ENCODE results near the gene EYS.
"Not testable (repeated sequence)": the region's sequence is repeated elsewhere in the genome, so short reads cannot be mapped to it uniquely, and the experiment has no call there.

The EYS gene

GRCh38 chr6:65350530-65350929 is 356.5 kb downstream of the EYS start:
- H2AK5ac ChIP-seq (ENCODE audit: low read length, severe bottlenecking): no peak overlapping the region
- H3K36me3 ChIP-seq (ENCODE audit: control insufficient read depth in 1 of 2, insufficient read depth in 2 of 2, low read depth in 1 of 2, low read length in 2 of 2): no peaks in the 10 kb centered on the region
- 64% methylated on average over 3 of the region's 4 CpGs for WGBS
- no peak overlapping the region for H2BK15ac ChIP-seq (ENCODE audit: low read depth, poor library complexity, severe bottlenecking)
- H2BK120ac ChIP-seq (ENCODE audit: low read depth, low read length): no peak overlapping the region
- no peak overlapping the region for H3K4me2 ChIP-seq (ENCODE audit: low read length, poor library complexity, severe bottlenecking)
- H3K9me3 ChIP-seq (ENCODE audit: control insufficient read depth, low read length): peaks cover 1% of the 10 kb centered on the region
- no peak overlapping the region for H3K27ac ChIP-seq (ENCODE audit: low read length, poor library complexity, severe bottlenecking)
- no peak overlapping the region for H3K18ac ChIP-seq (ENCODE audit: low read depth in 1 of 2, low read length in 2 of 2)
- H2BK5ac ChIP-seq (ENCODE audit: low read depth, low read length, poor library complexity, severe bottlenecking): no peak overlapping the region
- H3K79me1 ChIP-seq (replicated peaks; ENCODE audit: low read length, poor library complexity, severe bottlenecking): no peaks in the 10 kb centered on the region
- no peak overlapping the region for H4K8ac ChIP-seq (ENCODE audit: low read length)
- H3K4ac ChIP-seq (ENCODE audit: low read depth in 1 of 2, low read length in 2 of 2): no peak overlapping the region
- no peak for DNase-seq
- no peak overlapping the region for H3K23ac ChIP-seq (ENCODE audit: low read length in 2 of 2)
- H3K9ac ChIP-seq (ENCODE audit: low read length): no peak overlapping the region
- H3K14ac ChIP-seq (ENCODE audit: low read length in 2 of 2): no peak overlapping the region
- no peak overlapping the region for H4K91ac ChIP-seq (ENCODE audit: low read length)
- H3K27me3 ChIP-seq (ENCODE audit: control insufficient read depth in 1 of 2, insufficient read depth in 1 of 2, low read length in 2 of 2): no peaks in the 10 kb centered on the region
- no peak overlapping the region for H2BK12ac ChIP-seq (ENCODE audit: low read length in 2 of 2)
- no peak overlapping the region for H2AFZ ChIP-seq (ENCODE audit: low read depth, low read length)
- no peaks in the 10 kb centered on the region for H3K4me1 ChIP-seq (ENCODE audit: control insufficient read depth, insufficient read depth, low read depth, low read length)
- H3K4me3 ChIP-seq (ENCODE audit: insufficient read depth in 1 of 2, low read depth in 1 of 2, low read length in 2 of 2): no peak overlapping the region

GRCh38 chr6:65302655-65303054 is 404.4 kb downstream of the EYS start:
- not testable (repeated sequence) for H3K79me1 ChIP-seq (replicated peaks; ENCODE audit: low read length, poor library complexity, severe bottlenecking); H3K9me3 ChIP-seq (ENCODE audit: control insufficient read depth, low read length); H3K23ac ChIP-seq (ENCODE audit: low read length in 2 of 2); DNase-seq; H3K4me1 ChIP-seq (ENCODE audit: control insufficient read depth, insufficient read depth, low read depth, low read length); H3K27ac ChIP-seq (ENCODE audit: low read length, poor library complexity, severe bottlenecking); H4K91ac ChIP-seq (ENCODE audit: low read length); H3K9ac ChIP-seq (ENCODE audit: low read length); H2BK12ac ChIP-seq (ENCODE audit: low read length in 2 of 2); H3K4me3 ChIP-seq (ENCODE audit: insufficient read depth in 1 of 2, low read depth in 1 of 2, low read length in 2 of 2); H3K27me3 ChIP-seq (ENCODE audit: control insufficient read depth in 1 of 2, insufficient read depth in 1 of 2, low read length in 2 of 2); H2AK5ac ChIP-seq (ENCODE audit: low read length, severe bottlenecking); H3K36me3 ChIP-seq (ENCODE audit: control insufficient read depth in 1 of 2, insufficient read depth in 2 of 2, low read depth in 1 of 2, low read length in 2 of 2); H4K8ac ChIP-seq (ENCODE audit: low read length); H2AFZ ChIP-seq (ENCODE audit: low read depth, low read length); H2BK5ac ChIP-seq (ENCODE audit: low read depth, low read length, poor library complexity, severe bottlenecking); H3K18ac ChIP-seq (ENCODE audit: low read depth in 1 of 2, low read length in 2 of 2); H3K14ac ChIP-seq (ENCODE audit: low read length in 2 of 2); H3K4me2 ChIP-seq (ENCODE audit: low read length, poor library complexity, severe bottlenecking); H2BK15ac ChIP-seq (ENCODE audit: low read depth, poor library complexity, severe bottlenecking); H2BK120ac ChIP-seq (ENCODE audit: low read depth, low read length); H3K4ac ChIP-seq (ENCODE audit: low read depth in 1 of 2, low read length in 2 of 2)
- 96% methylated on average over 3 of the region's 10 CpGs for WGBS

GRCh38 chr6:65299236-65299635 is 407.8 kb downstream of the EYS start:
- Histone ChIP-seq H3K4ac (ENCODE audit: low read depth in 1 of 2, low read length in 2 of 2) (no peak overlapping the region), H2BK5ac (ENCODE audit: low read depth, low read length, poor library complexity, severe bottlenecking) (no peak overlapping the region), H3K27ac (ENCODE audit: low read length, poor library complexity, severe bottlenecking) (no peak overlapping the region), H2BK12ac (ENCODE audit: low read length in 2 of 2) (no peak overlapping the region), H2AFZ (ENCODE audit: low read depth, low read length) (no peak overlapping the region), H3K4me1 (ENCODE audit: control insufficient read depth, insufficient read depth, low read depth, low read length) (no peaks in the 10 kb centered on the region), H3K9me3 (ENCODE audit: control insufficient read depth, low read length) (no peaks in the 10 kb centered on the region), H3K79me1 (replicated peaks; ENCODE audit: low read length, poor library complexity, severe bottlenecking) (no peaks in the 10 kb centered on the region), H3K36me3 (ENCODE audit: control insufficient read depth in 1 of 2, insufficient read depth in 2 of 2, low read depth in 1 of 2, low read length in 2 of 2) (no peaks in the 10 kb centered on the region), H3K9ac (ENCODE audit: low read length) (no peak overlapping the region), H2BK15ac (ENCODE audit: low read depth, poor library complexity, severe bottlenecking) (no peak overlapping the region), H3K27me3 (ENCODE audit: control insufficient read depth in 1 of 2, insufficient read depth in 1 of 2, low read length in 2 of 2) (no peaks in the 10 kb centered on the region), H3K4me2 (ENCODE audit: low read length, poor library complexity, severe bottlenecking) (no peak overlapping the region), H3K18ac (ENCODE audit: low read depth in 1 of 2, low read length in 2 of 2) (no peak overlapping the region), H2AK5ac (ENCODE audit: low read length, severe bottlenecking) (no peak overlapping the region), H4K91ac (ENCODE audit: low read length) (no peak overlapping the region), H4K8ac (ENCODE audit: low read length) (no peak overlapping the region), H2BK120ac (ENCODE audit: low read depth, low read length) (no peak overlapping the region), H3K23ac (ENCODE audit: low read length in 2 of 2) (no peak overlapping the region), H3K14ac (ENCODE audit: low read length in 2 of 2) (no peak overlapping the region), H3K4me3 (ENCODE audit: insufficient read depth in 1 of 2, low read depth in 1 of 2, low read length in 2 of 2) (no peak overlapping the region)
- no peak for DNase-seq
- 92% methylated on average over 2 of the region's 2 CpGs for WGBS

- no peak overlapping the region for H3K4ac ChIP-seq (ENCODE audit: low read depth in 1 of 2, low read length in 2 of 2)
- DNase-seq: no peak
- H3K18ac ChIP-seq (ENCODE audit: low read depth in 1 of 2, low read length in 2 of 2): no peak overlapping the region
- no peak overlapping the region for H2AK5ac ChIP-seq (ENCODE audit: low read length, severe bottlenecking)
- H3K9ac ChIP-seq (ENCODE audit: low read length): no peak overlapping the region
- no peaks in the 10 kb centered on the region for H3K79me1 ChIP-seq (replicated peaks; ENCODE audit: low read length, poor library complexity, severe bottlenecking)
- no peak overlapping the region for H3K27ac ChIP-seq (ENCODE audit: low read length, poor library complexity, severe bottlenecking)
- no peak overlapping the region for H4K91ac ChIP-seq (ENCODE audit: low read length)
- no peaks in the 10 kb centered on the region for H3K4me1 ChIP-seq (ENCODE audit: control insufficient read depth, insufficient read depth, low read depth, low read length)
- no peaks in the 10 kb centered on the region for H3K9me3 ChIP-seq (ENCODE audit: control insufficient read depth, low read length)
- no peaks in the 10 kb centered on the region for H3K36me3 ChIP-seq (ENCODE audit: control insufficient read depth in 1 of 2, insufficient read depth in 2 of 2, low read depth in 1 of 2, low read length in 2 of 2)
- no peak overlapping the region for H2BK120ac ChIP-seq (ENCODE audit: low read depth, low read length)
- 85% methylated on average over 4 of the region's 4 CpGs for WGBS
- no peak overlapping the region for H2BK5ac ChIP-seq (ENCODE audit: low read depth, low read length, poor library complexity, severe bottlenecking)
- no peaks in the 10 kb centered on the region for H3K27me3 ChIP-seq (ENCODE audit: control insufficient read depth in 1 of 2, insufficient read depth in 1 of 2, low read length in 2 of 2)
- H4K8ac ChIP-seq (ENCODE audit: low read length): no peak overlapping the region
- H2BK15ac ChIP-seq (ENCODE audit: low read depth, poor library complexity, severe bottlenecking): no peak overlapping the region
- H3K23ac ChIP-seq (ENCODE audit: low read length in 2 of 2): no peak overlapping the region
- H2BK12ac ChIP-seq (ENCODE audit: low read length in 2 of 2): no peak overlapping the region
- H3K4me2 ChIP-seq (ENCODE audit: low read length, poor library complexity, severe bottlenecking): no peak overlapping the region
- no peak overlapping the region for H3K14ac ChIP-seq (ENCODE audit: low read length in 2 of 2)
- no peak overlapping the region for H3K4me3 ChIP-seq (ENCODE audit: insufficient read depth in 1 of 2, low read depth in 1 of 2, low read length in 2 of 2)
- no peak overlapping the region for H2AFZ ChIP-seq (ENCODE audit: low read depth, low read length)
These were observed 411.2 kb downstream of the EYS start for GRCh38 chr6:65295812-65296211.

Measured in mesenchymal stem cell (in vitro differentiated cells and primary cell).